HCT116 (cell line): ENCODE results near the gene DMBT1. TPM values are rescaled to one million over a fixed set of nuclear protein-coding genes. Genes with fewer than 3 reads are reported as not detected.

Source experiments
- ATAC-seq: fragments of 200-7000 bp; cut with Tn5 transposase; 2 replicates; pipeline ENCODE4 v1.9.1; 2020; ENCODE audit warnings: mild to moderate bottlenecking, moderate library complexity
- BruUV-seq: library from RNA; stranded (reverse); fragments of 400-500 nt; replicated peaks from 2 replicates; lab custom pipeline; 2021; lab: Mats Ljungman, UMichigan
- CTCF ChIA-PET: fragments of 300-600 bp; sonication (Branson Sonifier 250); formaldehyde crosslinking; loops from one replicate; lab custom pipeline; 2021; ENCODE audit warnings: antibody characterized with exemption; lab: Charles Lee
- POLR2A ChIA-PET: fragments of 300-600, 350-600 bp; sonication (Branson Sonifier 250); formaldehyde crosslinking; loops from one replicate; lab custom pipeline; 2021; ENCODE audit warnings: antibody characterized with exemption; lab: Charles Lee
- RAD21 ChIA-PET, 2 experiments: fragments of 300-600 bp; sonication (Branson Sonifier 250); formaldehyde crosslinking; loops; one replicate each; lab custom pipeline; 2023; ENCODE audit warnings: low total read pairs in 2 of 2; ENCODE audit not compliant: uncharacterized antibody in 2 of 2, unreplicated experiment in 2 of 2, low non-redundant PET in 1 of 2; lab: Charles Lee
- DNase-seq: peaks from one replicate; pipeline ENCODE4 v3.0.0-alpha.2; 2010; ENCODE audit warnings: low read depth, low spot score
- H2AFZ ChIP-seq: fragments of 200-600 bp; shearing (Covaris generic), sonication (generic); 2 replicates; pipeline ENCODE4 v1.6.1; 2017; ENCODE audit warnings: low read depth, mixed run types, mixed read lengths, antibody characterized with exemption, low read length; ENCODE audit not compliant: poor library complexity, severe bottlenecking
- H3K27ac ChIP-seq: 2 replicates; pipeline ENCODE4 v1.5.1; 2012; ENCODE audit warnings: low read depth, low read length
- H3K27me3 ChIP-seq: fragments of 200-600 bp; sonication (generic); 2 replicates; pipeline ENCODE4 v1.6.1; 2016; ENCODE audit warnings: mixed run types, low read length, mixed read lengths; ENCODE audit not compliant: insufficient read depth
- H3K36me3 ChIP-seq, 2 experiments: fragments of 200-500 bp in 1 of 2; fragments of 200-600 bp in 1 of 2; sonication (Bioruptor generic) in 1 of 2; sonication (generic) in 1 of 2; 2 replicates each; pipeline versions ENCODE4 v1.5.1 to v1.6.1; 2014 to 2016; ENCODE audit warnings: low read length in 2 of 2, inconsistent platforms in 1 of 2, mixed read lengths in 1 of 2, mixed run types in 1 of 2; ENCODE audit not compliant: insufficient read depth in 2 of 2, control insufficient read depth in 1 of 2
- H3K4me1 ChIP-seq, 2 experiments: fragments of 200-600 bp in 1 of 2; sonication (generic) in 1 of 2; 2 replicates each; pipeline versions ENCODE4 v1.5.1 to v1.6.1; 2012 to 2017; ENCODE audit warnings: low read length in 2 of 2, inconsistent platforms in 1 of 2, mild to moderate bottlenecking in 1 of 2, mixed read lengths in 1 of 2, mixed run types in 1 of 2, moderate library complexity in 1 of 2; ENCODE audit not compliant: insufficient read depth in 2 of 2, control insufficient read depth in 1 of 2
- H3K4me2 ChIP-seq: fragments of 200-600 bp; sonication (generic); 2 replicates; pipeline ENCODE4 v1.6.1; 2017; ENCODE audit warnings: mixed run types, low read length, mixed read lengths
- H3K4me3 ChIP-seq, 2 experiments: fragments of 200-600 bp in 1 of 2; sonication (generic) in 1 of 2; replicated peaks in 1 of 2; 2 replicates each; pipeline ENCODE4 v1.5.1; 2011 to 2016; ENCODE audit warnings: low read length in 2 of 2, control low read depth in 1 of 2, low read depth in 1 of 2, mild to moderate bottlenecking in 1 of 2, mixed read lengths in 1 of 2, mixed run types in 1 of 2
- H3K79me2 ChIP-seq: fragments of 200-600 bp; sonication (generic); 2 replicates; pipeline ENCODE4 v1.6.1; 2017; ENCODE audit warnings: mild to moderate bottlenecking, mixed run types, low read length, moderate library complexity, mixed read lengths; ENCODE audit not compliant: insufficient read depth
- H3K9ac ChIP-seq: fragments of 200-600 bp; sonication (generic); 2 replicates; pipeline ENCODE4 v1.6.1; 2016; ENCODE audit warnings: low read length, mixed read lengths
- H3K9me2 ChIP-seq: fragments of 200-600 bp; sonication (generic), shearing (Covaris generic); 2 replicates; pipeline ENCODE4 v1.6.1; 2017; ENCODE audit warnings: mixed run types, mild to moderate bottlenecking, moderate library complexity; ENCODE audit not compliant: insufficient read depth
- H3K9me3 ChIP-seq, 2 experiments: fragments of 200-500 bp in 1 of 2; fragments of 200-600 bp in 1 of 2; sonication (Bioruptor generic) in 1 of 2; sonication (generic) in 1 of 2; 2 replicates each; pipeline ENCODE4 v1.6.1; 2014 to 2017; ENCODE audit warnings: low read length in 2 of 2, mixed read lengths in 2 of 2, inconsistent platforms in 1 of 2, low read depth in 1 of 2, mild to moderate bottlenecking in 1 of 2, mixed run types in 1 of 2, moderate library complexity in 1 of 2; ENCODE audit not compliant: control insufficient read depth in 1 of 2, insufficient read depth in 1 of 2
- H4K20me1 ChIP-seq: fragments of 200-600 bp; sonication (generic), shearing (Covaris generic); 2 replicates; pipeline ENCODE4 v1.6.1; 2017; ENCODE audit warnings: mixed run types, mild to moderate bottlenecking, moderate library complexity; ENCODE audit not compliant: insufficient read depth
- CBX3 ChIP-seq: IDR thresholded peaks from 2 replicates; pipeline ENCODE4 v1.6.1; 2012; ENCODE audit warnings: low read depth
- CEBPB ChIP-seq: IDR thresholded peaks from 2 replicates; pipeline ENCODE4 v1.6.1; 2012; ENCODE audit warnings: low read depth
- EGR1 ChIP-seq: IDR thresholded peaks from 2 replicates; pipeline ENCODE4 v1.6.1; 2012; ENCODE audit warnings: low read depth
- ELF1 ChIP-seq: IDR thresholded peaks from 2 replicates; pipeline ENCODE4 v1.6.1; 2012; ENCODE audit warnings: low read depth, borderline replicate concordance
- EZH2 ChIP-seq: fragments of 200-600 bp; sonication (generic); IDR thresholded peaks from 2 replicates; pipeline ENCODE4 v1.6.1; 2017; ENCODE audit warnings: antibody characterized with exemption, mixed run types
- EZH2phosphoT487 ChIP-seq: fragments of 200-600 bp; IDR thresholded peaks from 2 replicates; pipeline ENCODE4 v1.6.1; 2018; ENCODE audit warnings: antibody characterized with exemption, borderline replicate concordance
- FOSL1 ChIP-seq: IDR thresholded peaks from 2 replicates; pipeline ENCODE4 v1.6.1; 2012; ENCODE audit warnings: low read depth
- JUND ChIP-seq: IDR thresholded peaks from 2 replicates; pipeline ENCODE4 v1.6.1; 2012
- POLR2A ChIP-seq: IDR thresholded peaks from 2 replicates; pipeline ENCODE4 v1.7.0; 2011; ENCODE audit warnings: borderline replicate concordance; ENCODE audit not compliant: insufficient read depth, insufficient read length; ENCODE audit errors: extremely low read depth
- POLR2AphosphoS5 ChIP-seq: IDR thresholded peaks from 2 replicates; pipeline ENCODE4 v1.6.1; 2011; ENCODE audit warnings: mild to moderate bottlenecking, low read depth, low read length, moderate library complexity
- RAD21 ChIP-seq: IDR thresholded peaks from 2 replicates; pipeline ENCODE4 v1.6.1; 2012; ENCODE audit warnings: low read depth, mild to moderate bottlenecking
- REST ChIP-seq: IDR thresholded peaks from 2 replicates; pipeline ENCODE4 v1.6.1; 2012; ENCODE audit warnings: low read depth
- SIN3A ChIP-seq: IDR thresholded peaks from 2 replicates; pipeline ENCODE4 v1.6.1; 2012; ENCODE audit warnings: low read depth
- SP1 ChIP-seq: IDR thresholded peaks from 2 replicates; pipeline ENCODE4 v1.6.1; 2012; ENCODE audit warnings: low read depth
- SRF ChIP-seq: IDR thresholded peaks from 2 replicates; pipeline ENCODE4 v1.6.1; 2012; ENCODE audit warnings: low read depth
- TCF7L2 ChIP-seq: IDR thresholded peaks from 2 replicates; pipeline ENCODE4 v1.7.0; 2011; ENCODE audit warnings: borderline replicate concordance, inconsistent platforms; ENCODE audit not compliant: insufficient read depth, insufficient read length; ENCODE audit errors: extremely low read depth
- YY1 ChIP-seq: IDR thresholded peaks from 2 replicates; pipeline ENCODE4 v1.6.1; 2011; ENCODE audit warnings: low read length, low read depth, moderate library complexity, mild to moderate bottlenecking; ENCODE audit not compliant: insufficient replicate concordance; ENCODE audit errors: extremely low read depth
- ZBTB33 ChIP-seq: IDR thresholded peaks from 2 replicates; pipeline ENCODE4 v1.6.1; 2011; ENCODE audit warnings: mild to moderate bottlenecking, low read length, moderate library complexity; ENCODE audit not compliant: insufficient replicate concordance; ENCODE audit errors: extremely low read depth
- ZFX ChIP-seq: fragments of 450-650 bp; IDR thresholded peaks from 2 replicates; pipeline ENCODE4 v1.6.1; 2017
- ZNF274 ChIP-seq: fragments of 200-500 bp; sonication (Bioruptor generic); IDR thresholded peaks from 2 replicates; pipeline ENCODE4 v1.6.1; 2014; ENCODE audit warnings: mild to moderate bottlenecking, low read depth, low read length, inconsistent platforms
- intact Hi-C: fragments of 100-400 bp; cut with micrococcal nuclease; formaldehyde crosslinking; loops from 2 replicates; pipeline ENCODE4 v1.10.0; 2022
- total RNA-seq: library from RNA; stranded (reverse); gene quantifications from one replicate; pipeline ENCODE4 v1.2.1, GENCODE V29; 2021; ENCODE audit not compliant: unreplicated experiment

DMBT1 gene
- total RNA-seq, 1 experiment from 2014 or later = 0.17 TPM

- Histone ChIP-seq H3K27ac (no peak overlapping the region), H2AFZ (no peak overlapping the region), H3K4me3 (no peak overlapping the region), H3K4me2 (no peak overlapping the region), H3K36me3 (no peaks in the 10 kb centered on the region), H3K9ac (no peak overlapping the region), H3K27me3 (no peaks in the 10 kb centered on the region), H3K9me3 (no peaks in the 10 kb centered on the region), H3K79me2 (no peaks in the 10 kb centered on the region), H4K20me1 (no peaks in the 10 kb centered on the region), H3K9me2 (no peaks in the 10 kb centered on the region), H3K4me1 (no peaks in the 10 kb centered on the region)
- ATAC-seq (no peak), DNase-seq (no peak)
- POLR2A ChIA-PET = no interaction called here
- RAD21 ChIA-PET = no interaction called here
- TF ChIP-seq SRF = no peak
- no peak for TF ChIP-seq POLR2A
- no peak for TF ChIP-seq RAD21
- TF ChIP-seq EZH2 = no peak
- no peak for TF ChIP-seq EGR1
- TF ChIP-seq JUND = no peak
- TF ChIP-seq FOSL1 = no peak
- TF ChIP-seq YY1 = no peak
- no peak for TF ChIP-seq SIN3A
- TF ChIP-seq ZFX = no peak
- TF ChIP-seq CEBPB = no peak
- no peak for TF ChIP-seq POLR2AphosphoS5
- no peak for TF ChIP-seq EZH2phosphoT487
- TF ChIP-seq SP1 = no peak
- TF ChIP-seq REST = no peak
- TF ChIP-seq CBX3 = no peak
- TF ChIP-seq ZNF274 = no peak
- TF ChIP-seq ELF1 = no peak
- TF ChIP-seq ZBTB33 = no peak
- TF ChIP-seq TCF7L2 = no peak
- no TSS peak for BruUV-seq
- intact Hi-C loops = no loop called here
- CTCF ChIA-PET = interaction anchor here (0.9 to 1.0 kb wide), 2 partner anchors 21 to 24 kb away, joined by 3 read pairs; no protein-coding TSS in a partner anchor
Measured at GRCh38 chr10:122544493-122544892, 16.1 kb upstream of the DMBT1 start.
